Naive thymus-derived CD4-positive, alpha-beta T cell (primary cell): ENCODE measurements around the gene IFI16. TPM values are rescaled to one million over a fixed set of nuclear protein-coding genes. Genes with fewer than 3 reads are reported as not detected.
A peak's percentile ranks its signal among the peaks of the same experiment; 100 is the strongest.

Source experiments
- ATAC-seq: fragments of 150-1000 bp; cut with Tn5 transposase; 2 replicates; pipeline ENCODE4 v1.10.0; 2021; ENCODE audit warnings: mild to moderate bottlenecking, moderate library complexity
- CTCF ChIA-PET: fragments of 350-600 bp; sonication (Branson Sonifier 250); formaldehyde crosslinking; loops from one replicate; lab custom pipeline; 2021; ENCODE audit warnings: antibody characterized with exemption; lab: Charles Lee
- POLR2A ChIA-PET: fragments of 350-600 bp; sonication (Branson Sonifier 250); formaldehyde crosslinking; loops from one replicate; lab custom pipeline; 2021; ENCODE audit warnings: antibody characterized with exemption, inconsistent platforms; lab: Charles Lee
- DNase-seq, 9 donors: peaks; one replicate each; pipeline versions ENCODE4 v3.0.0 to v3.0.0-alpha.2; 2020 to 2022; ENCODE audit warnings: mixed read lengths in 1 of 9
- H3K27ac ChIP-seq: one replicate; pipeline ENCODE4 v1.7.0; 2013; ENCODE audit warnings: mild to moderate bottlenecking, low read depth, low read length, moderate library complexity
- H3K27me3 ChIP-seq, 2 donors: one replicate each; pipeline ENCODE4 v1.7.0; 2013; ENCODE audit warnings: low read length in 2 of 2, mild to moderate bottlenecking in 2 of 2, moderate library complexity in 2 of 2; ENCODE audit not compliant: control insufficient read depth in 2 of 2, insufficient read depth in 2 of 2
- H3K36me3 ChIP-seq, 3 experiments: 1 replicate in 2 of 3; 2 replicates in 1 of 3; pipeline ENCODE4 v1.7.0; 2013; ENCODE audit warnings: low read length in 3 of 3, mild to moderate bottlenecking in 3 of 3, moderate library complexity in 1 of 3; ENCODE audit not compliant: insufficient read depth in 3 of 3, control insufficient read depth in 2 of 3
- H3K4me1 ChIP-seq, 2 donors: one replicate each; pipeline ENCODE4 v1.7.0; 2013; ENCODE audit warnings: low read length in 2 of 2, mild to moderate bottlenecking in 2 of 2, moderate library complexity in 1 of 2; ENCODE audit not compliant: control insufficient read depth in 2 of 2, insufficient read depth in 2 of 2
- H3K4me3 ChIP-seq: 2 replicates; pipeline ENCODE4 v1.7.0; 2013; ENCODE audit warnings: mild to moderate bottlenecking, low read length
- H3K9me3 ChIP-seq, 3 experiments: 1 replicate in 2 of 3; 2 replicates in 1 of 3; pipeline ENCODE4 v1.7.0; 2013; ENCODE audit warnings: low read length in 3 of 3; ENCODE audit not compliant: control insufficient read depth in 2 of 3
- H3K27ac Mint-ChIP-seq, 9 donors: one replicate each; pipeline ENCODE4 v1.8.0; 2020 to 2022; ENCODE audit warnings: mixed read lengths in 9 of 9, mild to moderate bottlenecking in 8 of 9, moderate library complexity in 5 of 9, inconsistent platforms in 2 of 9
- H3K27me3 Mint-ChIP-seq, 5 donors: one replicate each; pipeline ENCODE4 v1.8.0; 2021 to 2022; ENCODE audit warnings: mixed read lengths in 5 of 5, mild to moderate bottlenecking in 1 of 5
- H3K36me3 Mint-ChIP-seq, 5 donors: one replicate each; pipeline ENCODE4 v1.8.0; 2020 to 2022; ENCODE audit warnings: mixed read lengths in 5 of 5, mild to moderate bottlenecking in 3 of 5, inconsistent platforms in 1 of 5
- H3K4me1 Mint-ChIP-seq, 7 donors: one replicate each; pipeline ENCODE4 v1.8.0; 2020 to 2022; ENCODE audit warnings: mixed read lengths in 7 of 7, mild to moderate bottlenecking in 3 of 7, inconsistent platforms in 1 of 7
- H3K4me3 Mint-ChIP-seq, 10 donors: one replicate each; pipeline ENCODE4 v1.8.0; 2020 to 2022; ENCODE audit warnings: mild to moderate bottlenecking in 10 of 10, mixed read lengths in 10 of 10, moderate library complexity in 6 of 10, inconsistent platforms in 2 of 10
- H3K9me3 Mint-ChIP-seq, 11 donors: one replicate each; pipeline ENCODE4 v1.8.0; 2020 to 2022; ENCODE audit warnings: mixed read lengths in 11 of 11, mild to moderate bottlenecking in 4 of 11, inconsistent platforms in 1 of 11, moderate library complexity in 1 of 11
- intact Hi-C, 2 donors: fragments of 100-400 bp; cut with micrococcal nuclease; formaldehyde crosslinking; loops; one replicate each; pipeline ENCODE4 v1.15.1; 2023
- polyA plus RNA-seq, 2 donors: library from polyadenylated mRNA; unstranded; fragments of 300-500 nt; fragmentation: Illumina TruSeq; gene quantifications; one replicate each; pipeline ENCODE4 v1.2.3, GENCODE V29; 2021
- total RNA-seq, 6 experiments: library from RNA in 5 of 6; stranded (reverse) in 5 of 6; gene quantifications; 1 replicate in 5 of 6; 2 replicates in 1 of 6; pipeline ENCODE4 v1.2.3 and lab custom pipeline; 2021 to 2026

Gene IFI16
- total and polyA plus RNA-seq, 7 experiments from 2014 or later: 42.4 to 307 (median 93.9) TPM

DNA sequence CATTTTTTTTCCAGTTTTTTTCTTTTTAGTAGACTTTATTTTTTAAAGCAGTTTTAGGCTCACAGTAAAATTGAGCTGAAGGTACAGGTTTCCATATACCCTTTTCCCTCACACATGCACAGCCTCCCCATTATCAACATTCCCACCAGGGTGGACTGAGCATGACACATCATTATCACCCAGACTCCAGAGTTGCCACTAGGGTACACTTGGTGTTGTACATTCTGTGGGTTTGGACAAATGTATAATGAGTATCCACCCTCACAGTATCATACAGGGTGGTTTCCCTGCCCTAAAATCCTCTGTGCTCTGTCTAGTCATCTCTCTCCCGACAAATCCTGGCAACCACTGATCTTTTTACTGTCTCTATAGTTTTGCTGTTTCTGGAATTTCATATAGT, 69.8 kb downstream of the IFI16 start:
- Mint-ChIP-seq H3K9me3 (peaks cover 0 to 3% (median 0%) of the 10 kb centered on the region in 11 donors), H3K27ac (no peak overlapping the region), H3K36me3 (peaks cover 0 to 7% (median 0%) of the 10 kb centered on the region in 5 donors), H3K27me3 (peaks cover 0 to 4% (median 0%) of the 10 kb centered on the region in 5 donors), H3K4me1 (peaks cover 0 to 33% (median 4%) of the 10 kb centered on the region in 7 donors), H3K4me3 (no peak overlapping the region)
- ChIA-PET CTCF (no interaction called here), POLR2A (no interaction called here)
- H3K4me3 ChIP-seq: no peak overlapping the region
- no peaks in the 10 kb centered on the region for H3K27me3 ChIP-seq
- H3K36me3 ChIP-seq: no peaks in the 10 kb centered on the region
- intact Hi-C loops: loop anchor here (5.0 to 10.0 kb wide), 3 partner anchors 265 to 1183 kb away; partner anchors contain the start of genes DCAF8 (in 1 of the 2) and KIRREL1 (in 1 of the 2)
- ATAC-seq (no peak), DNase-seq (no peak)
- H3K27ac ChIP-seq: no peak overlapping the region
- peaks cover 0 to 28% of the 10 kb centered on the region in 2 donors for H3K4me1 ChIP-seq
- no peaks in the 10 kb centered on the region for H3K9me3 ChIP-seq

GRCh38 chr1:159081626-159082025, 71.9 kb downstream of the IFI16 start:
- Mint-ChIP-seq H3K4me3 (no peak overlapping the region), H3K27me3 (peaks cover 0 to 4% (median 0%) of the 10 kb centered on the region in 5 donors), H3K36me3 (peaks cover 0 to 7% (median 0%) of the 10 kb centered on the region in 5 donors), H3K4me1 (peaks cover 0 to 18% (median 3%) of the 10 kb centered on the region in 7 donors), H3K9me3 (peaks cover 0 to 3% (median 0%) of the 10 kb centered on the region in 11 donors), H3K27ac (no peak overlapping the region)
- peaks cover 0 to 10% of the 10 kb centered on the region in 2 donors for H3K4me1 ChIP-seq
- H3K9me3 ChIP-seq: no peaks in the 10 kb centered on the region
- CTCF ChIA-PET: interaction anchor here (0.6 to 1.5 kb wide), 2 partner anchors 10 to 1090 kb away, joined by 3 to 6 read pairs; no protein-coding TSS in a partner anchor
- no peak overlapping the region for H3K4me3 ChIP-seq
- no peak for DNase-seq
- POLR2A ChIA-PET: no interaction called here
- no peak overlapping the region for H3K27ac ChIP-seq
- no peak for ATAC-seq
- no peaks in the 10 kb centered on the region for H3K27me3 ChIP-seq
- intact Hi-C loops: no loop called here
- no peaks in the 10 kb centered on the region for H3K36me3 ChIP-seq

GRCh38 chr1:159083013-159083412, 73.3 kb downstream of the IFI16 start:
- DNase-seq (no peak), ATAC-seq (no peak)
- H3K4me3 ChIP-seq: no peak overlapping the region
- ChIA-PET CTCF (interaction anchor here (1.5 kb wide), 1 partner anchor 11 kb away, joined by 6 read pairs; no protein-coding TSS in a partner anchor), POLR2A (no interaction called here)
- H3K4me1 ChIP-seq: peaks cover 0 to under 1% of the 10 kb centered on the region in 2 donors
- peaks cover 0 to 11% (median 0%) of the 10 kb centered on the region in 7 donors for H3K4me1 Mint-ChIP-seq
- peaks cover 0 to 4% (median 0%) of the 10 kb centered on the region in 5 donors for H3K27me3 Mint-ChIP-seq
- no peak overlapping the region for H3K27ac Mint-ChIP-seq
- H3K4me3 Mint-ChIP-seq: no peak overlapping the region
- no peak overlapping the region for H3K27ac ChIP-seq
- intact Hi-C loops: no loop called here
- peaks cover 0 to 4% (median 0%) of the 10 kb centered on the region in 5 donors for H3K36me3 Mint-ChIP-seq
- H3K27me3 ChIP-seq: no peaks in the 10 kb centered on the region
- no peaks in the 10 kb centered on the region for H3K9me3 ChIP-seq
- no peaks in the 10 kb centered on the region for H3K36me3 ChIP-seq
- peaks cover 0 to 2% (median 0%) of the 10 kb centered on the region in 11 donors for H3K9me3 Mint-ChIP-seq

GRCh38 chr1:159084152-159084551, 74.4 kb downstream of the IFI16 start:
- Histone ChIP-seq H3K9me3 (no peaks in the 10 kb centered on the region), H3K36me3 (no peaks in the 10 kb centered on the region), H3K4me3 (no peak overlapping the region), H3K27ac (no peak overlapping the region), H3K4me1 (no peaks in the 10 kb centered on the region), H3K27me3 (no peaks in the 10 kb centered on the region)
- CTCF ChIA-PET: no interaction called here
- Mint-ChIP-seq H3K27ac (no peak overlapping the region), H3K9me3 (no peaks in the 10 kb centered on the region), H3K4me3 (no peak overlapping the region), H3K27me3 (peaks cover 0 to 4% (median 0%) of the 10 kb centered on the region in 5 donors), H3K36me3 (no peaks in the 10 kb centered on the region), H3K4me1 (peaks cover 0 to 19% (median 0%) of the 10 kb centered on the region in 7 donors)
- POLR2A ChIA-PET: no interaction called here
- intact Hi-C loops: no loop called here
- ATAC-seq (no peak), DNase-seq (no peak)

DNA sequence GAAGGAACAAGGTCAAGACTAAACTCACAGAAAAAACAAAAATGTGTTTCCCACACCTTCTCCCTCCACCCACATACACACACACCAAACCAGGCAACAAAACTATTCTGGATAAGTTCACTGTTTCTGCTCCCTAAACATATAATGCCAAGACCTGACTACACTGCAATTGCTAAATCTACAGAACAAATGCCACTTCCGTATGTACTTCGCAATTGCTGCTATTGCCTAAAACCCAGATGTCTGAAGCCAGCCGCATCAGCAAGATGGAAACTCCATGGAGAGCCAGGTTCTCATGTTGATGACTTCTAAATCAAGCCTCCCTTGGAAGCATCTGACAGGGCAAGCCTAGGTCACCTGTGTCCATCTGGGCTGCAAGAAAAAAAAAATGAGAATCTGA, 75.2 kb downstream of the IFI16 start:
- Histone ChIP-seq H3K4me1 (no peaks in the 10 kb centered on the region), H3K4me3 (no peak overlapping the region), H3K27ac (no peak overlapping the region), H3K27me3 (no peaks in the 10 kb centered on the region), H3K9me3 (no peaks in the 10 kb centered on the region), H3K36me3 (no peaks in the 10 kb centered on the region)
- peaks cover 0 to 27% (median 0%) of the 10 kb centered on the region in 7 donors for H3K4me1 Mint-ChIP-seq
- no peak overlapping the region for H3K27ac Mint-ChIP-seq
- H3K27me3 Mint-ChIP-seq: peaks cover 0 to 4% (median 0%) of the 10 kb centered on the region in 5 donors
- ChIA-PET CTCF (no interaction called here), POLR2A (no interaction called here)
- peak; percentile 56 for ATAC-seq
- DNase-seq: no peak
- no peaks in the 10 kb centered on the region for H3K9me3 Mint-ChIP-seq
- intact Hi-C loops: loop anchor here in 1 of 2 donors (5.0 kb wide), 1 partner anchor 1093 kb away; the partner anchor contains the start of gene KIRREL1
- H3K36me3 Mint-ChIP-seq: no peaks in the 10 kb centered on the region
- H3K4me3 Mint-ChIP-seq: no peak overlapping the region

GRCh38 chr1:159088050-159088449, 78.3 kb downstream of the IFI16 start:
- DNase-seq (no peak), ATAC-seq (peak; percentile 46)
- Histone ChIP-seq H3K27me3 (no peaks in the 10 kb centered on the region), H3K4me3 (no peak overlapping the region), H3K4me1 (no peaks in the 10 kb centered on the region), H3K9me3 (no peaks in the 10 kb centered on the region), H3K36me3 (no peaks in the 10 kb centered on the region), H3K27ac (no peak overlapping the region)
- ChIA-PET CTCF (interaction anchor here (0.7 to 1.8 kb wide), 4 partner anchors 12 to 884 kb away, joined by 3 to 9 read pairs (median 4); partner anchors contain the start of gene AIM2), POLR2A (no interaction called here)
- Mint-ChIP-seq H3K9me3 (no peaks in the 10 kb centered on the region), H3K4me3 (peak overlapping the region in 1 of 10 donors; percentile 21), H3K27me3 (no peaks in the 10 kb centered on the region), H3K27ac (no peak overlapping the region), H3K4me1 (peaks cover 0 to 48% (median 0%) of the 10 kb centered on the region in 7 donors), H3K36me3 (no peaks in the 10 kb centered on the region)
- intact Hi-C loops: loop anchor here in 1 of 2 donors (5.0 kb wide), 1 partner anchor 1096 kb away; the partner anchor contains the start of gene KIRREL1
